GM23338 (cell line): ENCODE results near the gene PEX16.

Experiments used
- CREB1 ChIP-seq: fragments of 250-450 bp; sonication (Bioruptor Pico); IDR thresholded peaks from 2 replicates; pipeline ENCODE4 v1.5.0; 2020; ENCODE audit warnings: low read depth, mild to moderate bottlenecking, moderate library complexity
- EZH2 ChIP-seq: fragments of 200-600 bp; sonication (generic); IDR thresholded peaks from one replicate; pipeline ENCODE4 v1.8.0; 2017; ENCODE audit warnings: antibody characterized with exemption, mild to moderate bottlenecking, low read depth; ENCODE audit not compliant: unreplicated experiment
- EZH2phosphoT487 ChIP-seq: fragments of 200-600 bp; sonication (generic); IDR thresholded peaks from one replicate; pipeline ENCODE4 v1.8.1; 2018; ENCODE audit warnings: antibody characterized with exemption; ENCODE audit not compliant: unreplicated experiment
- JUNB ChIP-seq: IDR thresholded peaks from one replicate; pipeline ENCODE4 v1.6.1; 2016; ENCODE audit warnings: antibody characterized with exemption; ENCODE audit not compliant: unreplicated experiment
- POLR2AphosphoS5 ChIP-seq: IDR thresholded peaks from 2 replicates; pipeline ENCODE4 v1.6.1; 2016; ENCODE audit warnings: antibody characterized with exemption, low read depth
- ZNF114 ChIP-seq: fragments of 250-450 bp; sonication (Bioruptor Pico); IDR thresholded peaks from 2 replicates; pipeline ENCODE4 v1.5.0; 2020; ENCODE audit warnings: mild to moderate bottlenecking, moderate library complexity
- TF ChIP-seq, protein P1 (sequence below), 2 experiments: fragments of 200-600 bp in 1 of 2; sonication (generic) in 1 of 2; conservative IDR thresholded peaks; 2 replicates each; pipeline versions ENCODE4 v1.5.1 to v1.6.1; 2016 to 2017; ENCODE audit warnings: antibody characterized with exemption in 2 of 2, low read depth in 2 of 2, mild to moderate bottlenecking in 2 of 2, moderate library complexity in 1 of 2
- TF ChIP-seq, protein P2 (sequence below): IDR thresholded peaks from 2 replicates; pipeline ENCODE4 v1.6.1; 2016; ENCODE audit warnings: antibody characterized with exemption

DNA sequence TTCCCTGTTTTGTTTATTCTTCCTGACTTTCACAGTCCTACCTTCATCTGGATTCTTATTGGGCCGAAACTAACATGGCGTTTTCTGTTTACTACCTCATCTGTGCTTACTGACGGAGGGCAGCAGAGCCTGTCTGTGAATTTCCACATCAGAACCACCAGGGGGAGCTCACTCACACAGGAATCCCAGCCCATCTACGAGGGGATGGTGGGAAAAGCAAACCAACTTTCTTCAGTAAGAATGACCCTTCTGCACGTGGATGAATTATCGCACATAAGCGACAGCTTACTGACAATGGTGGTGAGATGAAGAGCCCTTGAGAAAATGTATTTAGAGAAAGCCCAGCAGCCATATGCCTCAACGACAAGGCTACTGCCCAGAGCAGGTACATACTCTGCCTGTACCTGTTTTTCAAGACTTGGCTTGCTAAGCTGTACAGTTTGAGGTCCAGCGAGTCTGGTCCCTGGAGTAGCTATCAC lies 47.3 kb upstream of the PEX16 start:
- TF ChIP-seq ZNF114 (CRISPR knock-in tag), result no peak
- TF ChIP-seq, protein P1, sequence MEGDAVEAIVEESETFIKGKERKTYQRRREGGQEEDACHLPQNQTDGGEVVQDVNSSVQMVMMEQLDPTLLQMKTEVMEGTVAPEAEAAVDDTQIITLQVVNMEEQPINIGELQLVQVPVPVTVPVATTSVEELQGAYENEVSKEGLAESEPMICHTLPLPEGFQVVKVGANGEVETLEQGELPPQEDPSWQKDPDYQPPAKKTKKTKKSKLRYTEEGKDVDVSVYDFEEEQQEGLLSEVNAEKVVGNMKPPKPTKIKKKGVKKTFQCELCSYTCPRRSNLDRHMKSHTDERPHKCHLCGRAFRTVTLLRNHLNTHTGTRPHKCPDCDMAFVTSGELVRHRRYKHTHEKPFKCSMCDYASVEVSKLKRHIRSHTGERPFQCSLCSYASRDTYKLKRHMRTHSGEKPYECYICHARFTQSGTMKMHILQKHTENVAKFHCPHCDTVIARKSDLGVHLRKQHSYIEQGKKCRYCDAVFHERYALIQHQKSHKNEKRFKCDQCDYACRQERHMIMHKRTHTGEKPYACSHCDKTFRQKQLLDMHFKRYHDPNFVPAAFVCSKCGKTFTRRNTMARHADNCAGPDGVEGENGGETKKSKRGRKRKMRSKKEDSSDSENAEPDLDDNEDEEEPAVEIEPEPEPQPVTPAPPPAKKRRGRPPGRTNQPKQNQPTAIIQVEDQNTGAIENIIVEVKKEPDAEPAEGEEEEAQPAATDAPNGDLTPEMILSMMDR (conservative IDR thresholded peaks at IDR 0.05; ENCODE audit: low read depth in 2 of 2), result peak; percentile 97 to 98
- no peak for TF ChIP-seq EZH2
- TF ChIP-seq POLR2AphosphoS5, result no peak
- no peak for TF ChIP-seq CREB1 (CRISPR knock-in tag)
- TF ChIP-seq EZH2phosphoT487, result no peak
- no peak for TF ChIP-seq JUNB
- TF ChIP-seq, protein P2, sequence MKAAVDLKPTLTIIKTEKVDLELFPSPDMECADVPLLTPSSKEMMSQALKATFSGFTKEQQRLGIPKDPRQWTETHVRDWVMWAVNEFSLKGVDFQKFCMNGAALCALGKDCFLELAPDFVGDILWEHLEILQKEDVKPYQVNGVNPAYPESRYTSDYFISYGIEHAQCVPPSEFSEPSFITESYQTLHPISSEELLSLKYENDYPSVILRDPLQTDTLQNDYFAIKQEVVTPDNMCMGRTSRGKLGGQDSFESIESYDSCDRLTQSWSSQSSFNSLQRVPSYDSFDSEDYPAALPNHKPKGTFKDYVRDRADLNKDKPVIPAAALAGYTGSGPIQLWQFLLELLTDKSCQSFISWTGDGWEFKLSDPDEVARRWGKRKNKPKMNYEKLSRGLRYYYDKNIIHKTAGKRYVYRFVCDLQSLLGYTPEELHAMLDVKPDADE, result no peak
